Measurements from ENCODE around the gene FBXL4.

DNA sequence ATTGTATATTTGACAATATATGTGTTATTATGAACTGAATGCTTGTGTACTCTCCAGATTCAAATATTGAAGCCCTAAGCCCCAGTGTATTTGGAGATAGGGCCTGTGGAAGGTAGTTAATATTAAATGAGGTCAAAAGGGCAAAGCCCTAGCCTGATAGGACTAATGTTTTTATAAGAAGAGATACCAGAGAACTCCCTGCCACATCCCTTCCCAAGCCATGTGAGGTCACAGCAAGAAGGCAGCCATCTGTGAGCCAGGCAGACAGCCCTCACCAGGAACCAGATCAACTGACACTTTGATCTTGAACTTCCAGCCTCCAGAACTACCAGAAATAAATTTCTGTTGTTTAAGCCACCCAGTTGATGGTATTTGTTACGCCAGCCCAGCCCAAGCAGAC, 36.4 kb upstream of the FBXL4 start:
- TF ChIP-seq CTCF (IDR thresholded peaks at IDR 0.05; ENCODE audit: poor library complexity), result no peak
- no peak for TF ChIP-seq EZH2phosphoT487 (IDR thresholded peaks at IDR 0.05; ENCODE audit: low read depth, severe bottlenecking, unreplicated experiment)
- no peak for TF ChIP-seq EZH2 (IDR thresholded peaks at IDR 0.05; ENCODE audit: borderline replicate concordance)

Measured in hepatocyte (in vitro differentiated cells).